H1 (cell line): ENCODE results near the gene TXLNB. TPM values are rescaled to one million over a fixed set of nuclear protein-coding genes. Genes with fewer than 3 reads are reported as not detected.

ENCODE experiments used
- CTBP2 ChIP-seq: IDR thresholded peaks from 2 replicates; pipeline ENCODE4 v1.7.0; 2011; ENCODE audit warnings: borderline replicate concordance, mild to moderate bottlenecking, moderate library complexity, mixed read lengths, low read length; ENCODE audit not compliant: insufficient read depth, insufficient read length
- GTF2F1 ChIP-seq: IDR thresholded peaks from 2 replicates; pipeline ENCODE4 v1.6.1; 2012; ENCODE audit warnings: low read depth, low read length, improper control_type of control experiment, borderline replicate concordance
- JUN ChIP-seq: IDR thresholded peaks from 2 replicates; pipeline ENCODE4 v1.6.1; 2011; ENCODE audit warnings: low read depth, mild to moderate bottlenecking, improper control_type of control experiment, low read length
- TEAD4 ChIP-seq: IDR thresholded peaks from 2 replicates; pipeline ENCODE4 v1.6.1; 2012; ENCODE audit warnings: low read depth, low read length, inconsistent platforms, mixed read lengths
- polyA plus RNA-seq, 7 experiments: library from polyadenylated mRNA; depleted of rRNA in 3 of 7; stranded (reverse) in 5 of 7; unstranded in 2 of 7; fragments of >200 nt in 5 of 7; fragments of 200-250 nt in 2 of 7; gene quantifications; 1 replicate in 5 of 7; 2 replicates in 1 of 7; 4 replicates in 1 of 7; pipeline versions ENCODE4 v1.2.1 to v1.2.3, GENCODE V29; 2011 to 2013; ENCODE audit warnings: missing spikeins in 2 of 7, mixed read lengths in 2 of 7
- total RNA-seq: library from RNA; stranded (reverse); fragmentation: NEBNext Ultra II Directional; extraction: Animal tissue kit (Norgen Biotek cat#: 25700); gene quantifications from 2 replicates; pipeline ENCODE4 v1.2.1, GENCODE V29; 2021

The TXLNB gene
- total and polyA plus RNA-seq, 2 of the 8 experiments (the other 6 are each of a cell fraction or from before 2014, with no cell fraction given): 0.05 to 0.17 TPM

DNA sequence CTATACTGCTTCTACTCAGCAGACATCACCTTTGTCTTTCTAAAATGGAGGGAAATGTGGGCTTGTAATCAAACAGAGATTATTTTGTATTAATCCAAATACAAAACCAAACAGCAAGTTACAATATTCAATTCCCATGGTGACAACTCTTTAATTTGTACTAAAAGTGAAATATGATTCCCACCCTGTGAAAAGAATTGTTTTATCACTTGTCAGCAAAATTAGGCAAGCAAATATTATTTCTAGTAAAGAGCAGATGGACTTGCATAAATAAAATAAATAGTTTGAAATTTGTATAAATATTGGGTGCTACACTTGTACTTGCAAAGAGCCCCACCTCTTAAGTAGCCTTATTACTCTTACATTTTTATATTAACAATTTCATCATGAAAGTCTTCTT, 6.1 kb upstream of the TXLNB start (continued):
- no peak for TF ChIP-seq GTF2F1
- TF ChIP-seq TEAD4: no peak
- TF ChIP-seq JUN: no peak
- TF ChIP-seq CTBP2: no peak
